Fibroblast of upper back skin (primary cell): Measurements from ENCODE around the gene CFAP77.

Experiments used
- DNase-seq: peaks from one replicate; pipeline ENCODE4 v3.0.0-alpha.2; 2013

CFAP77 gene

DNA sequence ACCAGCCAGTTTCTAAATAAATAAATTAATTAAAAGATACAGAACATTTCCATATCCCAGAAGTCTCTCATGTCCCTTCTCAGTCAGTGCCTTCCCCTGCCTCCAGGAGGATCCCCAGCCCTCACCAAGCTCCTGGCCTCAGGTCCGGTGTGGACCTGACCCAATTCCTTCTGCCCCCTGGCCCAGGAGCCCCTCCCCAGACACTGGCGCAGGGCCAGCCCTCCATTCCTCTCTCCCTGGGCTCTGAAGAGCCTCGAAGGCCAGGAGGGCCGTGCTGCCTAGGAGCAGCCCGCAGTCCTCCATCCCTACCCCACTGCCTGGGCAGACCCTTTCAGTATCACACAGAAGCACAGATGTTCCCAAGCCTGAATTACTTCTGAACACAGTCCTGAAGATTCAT lies 110.6 kb downstream of the CFAP77 start:
- DNase-seq: no peak

DNA sequence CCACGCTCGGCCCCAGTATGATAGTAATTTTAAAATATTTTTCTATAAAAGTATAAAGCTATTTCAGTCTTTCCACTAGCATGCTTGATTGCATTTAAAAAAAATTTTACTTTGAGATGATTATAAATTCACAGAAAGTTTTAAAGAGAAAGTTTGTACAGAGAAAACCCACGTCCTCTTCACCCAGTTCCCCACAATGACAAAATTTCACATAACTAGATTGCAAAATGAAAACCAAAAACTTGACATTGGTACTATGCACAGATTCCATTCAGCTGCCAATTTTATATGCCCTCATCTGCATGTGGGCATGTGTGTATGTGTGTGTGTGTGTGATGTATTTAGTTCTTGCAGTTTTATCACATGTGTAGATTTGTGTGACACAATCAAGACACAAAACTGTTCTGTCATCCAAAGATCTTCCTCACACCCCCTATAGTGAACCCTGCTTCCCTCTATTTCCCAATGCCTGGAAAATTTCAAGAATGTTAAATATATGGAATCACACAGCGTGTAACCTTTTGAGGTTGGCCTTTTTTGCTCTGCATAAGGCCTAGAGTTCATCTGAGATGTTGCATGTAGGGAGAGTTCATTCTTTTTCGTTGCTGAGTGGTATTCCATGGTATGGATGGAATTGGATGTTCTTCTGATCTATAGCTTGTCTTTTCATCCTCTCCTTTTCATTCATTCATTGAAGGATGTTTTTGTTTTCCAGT lies 115.5 kb downstream of the CFAP77 start:
- DNase-seq: no peak

DNA sequence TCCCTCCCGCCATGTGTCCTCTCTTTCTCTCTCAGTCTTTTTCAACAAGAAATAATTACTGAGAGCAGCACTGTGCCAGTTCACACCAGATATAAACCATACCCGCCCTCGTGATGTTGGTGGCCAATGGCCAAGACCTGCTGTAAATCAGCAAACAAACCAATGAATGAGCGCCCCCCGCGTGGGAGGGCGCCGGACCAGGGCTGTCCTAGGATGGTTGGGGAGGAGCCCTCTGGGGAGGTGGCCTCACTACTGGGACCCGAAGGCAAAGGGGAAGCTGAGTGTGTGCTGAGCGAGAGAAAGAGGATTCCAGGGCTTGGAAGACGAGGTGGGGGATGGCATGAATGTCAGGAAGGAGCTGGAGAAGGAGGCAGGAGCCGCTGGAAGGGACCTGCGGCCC lies 121.2 kb downstream of the CFAP77 start:
- DNase-seq: no peak

DNA sequence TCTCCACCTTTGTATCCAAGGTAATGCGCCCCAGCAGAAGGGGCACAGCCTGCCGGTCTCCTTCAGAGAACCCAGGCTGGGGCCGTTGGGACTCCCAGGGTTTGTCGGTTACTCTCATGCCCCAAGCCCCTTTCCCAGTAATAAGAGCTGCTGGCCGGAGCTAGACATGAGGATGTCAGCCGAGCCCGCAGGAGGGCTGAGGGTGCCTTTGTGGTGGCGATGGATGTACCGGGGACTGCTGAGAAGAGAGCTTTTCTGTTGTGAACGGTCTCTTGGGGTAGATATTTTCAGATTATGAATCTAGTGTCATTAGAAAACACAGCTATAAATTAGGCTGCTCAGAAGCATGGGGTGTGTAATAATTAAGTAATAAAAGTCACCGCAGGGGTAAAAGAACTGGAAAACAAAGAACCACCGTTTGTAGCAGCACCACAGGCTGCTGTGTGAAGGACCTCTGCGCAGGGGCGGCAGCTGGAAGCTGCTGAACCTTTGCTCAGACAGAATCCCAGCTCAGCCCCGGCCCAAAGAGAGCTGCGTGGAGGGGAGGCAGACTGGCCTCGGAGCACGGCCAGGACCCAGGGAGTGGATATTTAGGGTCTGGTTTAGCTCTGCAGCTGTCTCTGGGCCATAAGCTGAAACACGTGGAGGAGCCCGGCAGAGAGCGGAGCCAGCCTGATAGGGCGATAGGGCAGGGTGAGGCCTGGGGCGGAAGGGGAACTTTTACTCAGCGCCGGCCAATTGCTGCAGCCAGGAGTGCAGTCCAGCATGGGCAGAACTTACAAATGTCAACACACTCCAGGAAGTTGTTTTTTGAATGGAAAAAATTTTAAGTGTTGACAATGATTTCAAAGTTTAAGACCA lies 121.9 kb downstream of the CFAP77 start:
- DNase-seq: no peak

DNA sequence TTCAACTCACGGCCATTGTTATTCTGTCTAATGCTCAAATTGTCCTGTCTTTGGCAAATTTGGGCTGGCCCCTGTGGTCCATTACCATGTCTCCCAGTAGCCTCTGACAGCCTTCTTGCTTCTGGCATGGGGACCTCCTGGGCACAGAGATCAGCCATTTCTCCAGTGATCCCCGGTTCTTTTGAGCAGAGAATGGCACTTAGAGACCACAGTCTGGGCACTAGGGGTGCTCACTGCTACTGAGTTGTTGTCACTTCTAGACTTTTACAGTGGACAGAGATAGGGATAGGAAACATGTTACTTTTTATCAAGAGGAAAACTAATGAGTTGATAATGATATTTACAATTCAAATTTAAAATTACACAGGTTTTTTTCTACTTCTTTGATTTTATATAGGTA lies 124.8 kb downstream of the CFAP77 start:
- DNase-seq: no peak

DNA sequence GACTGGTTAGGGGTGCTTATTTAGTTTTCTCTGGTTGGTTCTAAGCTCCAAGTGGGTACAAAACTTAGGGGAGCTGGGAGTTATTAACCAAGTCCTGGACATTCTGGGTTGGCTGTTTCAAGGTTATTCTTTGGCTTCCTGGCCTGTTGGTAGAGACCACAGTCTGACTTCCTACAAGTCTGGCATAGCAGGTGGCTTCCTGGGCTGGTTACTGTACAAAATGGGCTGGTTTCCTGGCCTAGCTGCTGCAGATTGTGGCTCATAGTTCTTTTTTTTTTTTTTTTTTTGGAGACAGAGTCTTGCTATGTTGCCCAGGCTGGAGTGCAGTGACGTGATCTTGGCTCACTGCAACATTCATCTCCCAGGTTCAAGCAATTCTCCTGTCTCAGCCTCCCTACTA lies 126.1 kb downstream of the CFAP77 start:
- no peak for DNase-seq

DNA sequence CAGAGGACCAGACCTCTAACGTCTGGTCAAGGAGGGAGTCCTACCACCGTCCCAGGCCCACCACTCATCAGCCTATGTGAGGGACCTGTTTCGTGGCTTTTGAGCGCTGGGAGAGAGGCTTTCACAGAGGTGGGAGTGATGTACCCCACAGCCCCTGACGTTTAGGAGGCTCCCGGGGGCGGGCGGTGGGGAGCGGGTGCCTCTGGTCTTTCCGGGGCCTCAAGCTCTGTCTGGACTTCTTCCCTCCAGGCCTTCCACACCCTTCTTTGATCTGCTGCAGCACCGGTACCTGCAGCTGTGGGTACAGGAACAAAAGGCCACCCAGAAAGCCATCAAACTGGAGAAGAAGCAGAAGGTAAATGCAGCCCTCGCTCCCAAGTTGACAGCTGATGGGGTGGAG lies 127.3 kb downstream of the CFAP77 start:
- no peak for DNase-seq

DNA sequence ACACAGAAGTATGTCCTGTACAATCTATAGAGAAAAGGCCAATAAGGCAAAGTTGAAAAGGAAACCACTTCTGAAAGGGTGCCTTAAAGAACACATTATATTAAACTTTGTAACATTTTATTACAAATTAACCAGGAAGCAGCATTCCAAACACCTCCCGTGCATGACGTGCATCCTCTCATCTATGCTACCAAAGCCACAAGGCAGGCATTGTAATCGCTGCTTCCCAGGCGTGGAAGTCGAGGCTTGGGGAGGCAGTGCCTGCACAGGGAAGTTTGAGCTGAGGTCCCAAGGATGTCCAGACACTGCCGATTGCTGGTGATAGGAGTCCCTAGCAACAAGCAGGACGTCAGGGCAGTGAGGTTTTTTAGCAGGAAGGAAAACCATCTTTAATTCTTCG lies 128.1 kb downstream of the CFAP77 start:
- DNase-seq: no peak

DNA sequence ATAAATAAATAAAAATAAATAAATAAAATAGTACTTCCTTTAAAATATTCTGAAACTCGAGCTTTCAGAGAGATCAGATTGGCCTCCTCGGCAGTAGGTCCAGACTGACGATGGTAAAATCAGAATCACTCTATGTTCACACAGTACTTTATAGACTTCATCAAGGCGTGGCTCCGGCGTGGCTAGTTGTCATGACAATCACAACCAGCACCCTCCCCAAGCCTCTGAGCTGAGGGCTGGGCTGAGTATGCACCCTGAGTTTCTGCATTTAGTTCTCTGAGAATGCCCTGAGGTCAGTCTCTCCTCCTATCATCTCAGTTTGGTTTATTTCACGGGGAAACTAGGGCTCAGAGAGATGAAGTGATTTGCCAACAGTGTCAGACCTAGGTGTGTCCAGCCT lies 129.1 kb downstream of the CFAP77 start:
- no peak for DNase-seq

DNA sequence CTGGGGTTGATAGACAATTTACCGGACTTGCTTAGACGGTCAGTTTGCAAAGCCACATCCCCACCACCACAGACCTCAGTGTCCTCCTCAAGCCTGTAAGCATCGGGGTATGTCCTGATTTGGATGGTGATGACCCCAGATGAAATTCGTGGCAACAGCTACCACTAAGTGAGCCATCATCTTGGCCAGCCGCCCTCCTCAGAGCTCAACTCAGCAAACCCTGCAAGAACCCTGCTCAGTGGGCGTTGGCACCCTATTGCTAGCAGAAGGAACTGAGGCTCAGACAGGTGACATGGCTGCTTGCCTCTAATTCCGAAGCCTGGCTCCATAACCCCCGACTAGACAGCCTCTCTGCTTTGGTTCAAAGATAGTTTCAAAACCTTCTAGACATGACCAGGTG lies 131.0 kb downstream of the CFAP77 start:
- no peak for DNase-seq

DNA sequence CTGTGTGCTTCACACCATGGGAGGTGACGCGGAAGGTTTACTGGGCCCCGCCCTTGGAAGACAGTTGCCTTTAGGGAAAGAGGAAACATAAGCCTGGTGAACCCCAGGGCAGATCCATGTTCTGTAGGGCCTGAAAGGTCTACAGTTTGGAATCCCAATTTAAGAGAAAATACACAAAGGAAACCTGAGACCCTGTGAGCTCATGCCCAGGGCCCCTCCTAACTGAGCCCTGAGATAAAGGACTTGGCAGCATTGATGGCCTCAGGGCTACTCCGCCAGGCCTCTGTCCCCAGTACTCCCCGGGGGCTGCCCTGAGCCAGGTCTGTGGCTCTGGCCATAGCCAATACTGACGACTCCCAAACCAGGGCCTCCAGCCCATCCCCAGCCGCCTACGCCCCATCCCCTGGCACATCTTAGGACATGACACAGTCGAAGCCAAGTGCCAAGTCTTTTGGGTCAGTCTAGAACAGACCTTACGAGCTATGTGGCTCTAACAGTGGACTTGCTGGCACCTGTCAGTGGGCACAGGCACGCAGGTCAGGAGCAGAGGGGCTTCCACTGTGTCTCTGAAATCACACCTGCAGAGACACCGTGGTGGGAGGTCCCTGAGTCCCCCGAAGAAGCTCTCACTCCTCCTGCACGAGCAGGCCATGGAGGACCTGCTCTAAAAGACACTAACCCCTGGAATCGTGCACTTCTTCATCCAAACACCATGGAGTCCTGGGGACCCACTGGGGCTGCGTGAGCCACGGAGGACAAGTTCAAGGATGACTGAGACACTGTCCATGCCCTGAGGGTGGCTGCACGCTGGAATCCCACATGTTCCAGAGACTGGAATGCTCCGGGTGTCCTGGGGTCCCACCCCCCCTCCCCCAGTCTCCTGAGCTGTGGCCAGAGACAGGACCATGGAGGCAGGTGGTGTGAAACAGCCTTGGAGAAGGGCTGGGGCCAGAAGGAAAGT lies 132.1 kb downstream of the CFAP77 start:
- DNase-seq: no peak

DNA sequence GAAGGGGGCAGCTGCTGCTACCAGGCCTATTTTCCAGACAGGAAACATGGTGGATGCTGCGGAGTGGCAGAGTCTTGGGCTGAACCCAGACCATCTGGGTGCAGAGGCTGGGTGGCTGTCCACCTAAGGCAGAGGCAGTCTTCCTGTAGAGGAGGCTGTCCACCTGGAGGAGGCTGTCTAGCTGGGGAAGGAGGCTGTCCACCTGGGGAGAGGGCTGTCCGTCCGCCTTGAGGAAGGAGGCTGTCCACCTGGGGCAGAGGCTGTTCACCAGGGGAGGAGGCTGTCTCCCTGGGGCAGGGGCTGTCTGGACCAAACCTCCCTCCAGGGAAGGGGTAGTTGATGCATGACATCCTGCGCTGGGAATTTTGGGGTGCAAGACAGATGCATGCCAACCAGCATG lies 133.2 kb downstream of the CFAP77 start:
- DNase-seq: no peak

DNA sequence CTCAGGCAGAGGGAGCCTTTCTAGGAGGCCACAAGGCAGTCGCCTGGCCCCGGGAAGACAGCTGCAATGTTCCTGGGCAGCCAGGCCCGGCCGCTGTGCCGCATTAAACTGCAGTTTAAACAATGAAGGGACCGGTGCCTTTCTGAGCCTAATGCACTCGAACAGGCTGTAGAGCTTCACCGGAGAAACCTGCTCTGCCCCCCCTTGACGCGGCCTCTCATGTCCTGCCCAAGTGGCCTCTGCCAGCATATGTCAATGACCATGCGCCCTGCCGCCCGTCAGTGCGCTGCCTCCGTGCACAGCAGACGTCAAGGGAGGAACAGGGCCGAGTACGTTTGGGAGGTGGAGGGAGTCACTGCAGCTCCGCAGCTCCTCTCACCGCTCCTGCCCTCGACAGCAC lies 133.9 kb downstream of the CFAP77 start:
- DNase-seq: no peak

DNA sequence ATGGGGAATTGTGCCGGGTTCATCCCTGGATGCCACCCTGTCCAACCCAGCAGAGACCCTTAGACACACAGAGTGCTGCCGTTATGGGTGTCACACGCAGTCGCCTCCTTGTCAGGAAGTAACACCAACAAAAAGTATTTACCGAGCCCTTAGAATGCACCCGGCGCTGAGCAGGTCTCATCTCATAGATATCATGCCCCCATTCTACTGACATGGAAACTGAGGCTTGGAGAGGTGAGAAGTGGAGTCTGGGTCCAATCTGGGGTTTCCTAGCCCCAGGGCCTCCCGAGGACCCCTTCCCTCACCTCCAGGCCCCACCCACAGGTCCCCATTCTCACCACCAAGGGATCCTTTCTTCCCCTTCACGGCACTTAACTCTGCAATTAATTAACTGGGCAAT lies 135.6 kb downstream of the CFAP77 start:
- DNase-seq: no peak

DNA sequence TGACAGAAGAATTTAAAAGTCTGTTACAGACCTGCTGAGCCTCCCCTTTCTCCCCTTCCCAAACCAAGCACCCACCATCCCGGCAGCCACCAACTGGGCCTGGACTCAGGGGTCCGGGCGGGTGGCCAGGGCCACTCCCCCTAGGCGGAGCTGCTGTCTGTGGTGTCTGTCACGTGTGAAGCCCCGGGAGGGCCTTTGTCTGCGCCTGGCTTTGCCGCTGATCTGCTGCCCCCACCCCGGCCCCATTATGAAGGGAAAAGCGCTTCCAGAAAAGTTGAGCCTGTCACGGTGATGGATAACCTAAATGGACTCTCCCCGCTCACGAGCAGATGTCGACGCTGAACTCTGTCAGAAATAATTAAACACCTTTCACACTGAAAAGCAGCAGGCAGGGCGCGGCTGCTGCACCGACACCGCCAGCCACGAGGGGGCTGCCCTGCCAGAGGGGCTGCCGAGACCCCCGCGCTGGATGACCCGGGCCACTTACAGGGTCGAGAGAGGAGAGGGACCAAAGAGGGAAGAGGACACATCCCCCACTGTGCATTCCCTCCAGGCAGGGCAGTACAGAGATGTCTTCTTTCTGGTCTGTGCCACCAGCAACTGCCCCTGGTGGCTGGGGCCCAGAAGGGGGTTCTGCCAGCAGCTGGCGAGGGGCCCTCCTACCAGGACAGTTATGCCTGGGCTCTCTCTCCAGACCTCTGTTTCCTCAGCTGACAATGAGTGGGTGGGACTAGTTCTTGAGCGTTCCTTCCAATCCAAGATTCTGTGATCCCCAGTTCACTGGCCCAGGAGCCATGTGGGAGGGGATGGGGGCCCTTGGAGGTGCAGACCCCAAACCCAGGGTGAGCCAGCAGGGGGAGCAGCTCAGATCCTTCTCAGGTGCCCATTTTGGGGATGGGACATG lies 136.4 kb downstream of the CFAP77 start:
- DNase-seq: peak; percentile 48

DNA sequence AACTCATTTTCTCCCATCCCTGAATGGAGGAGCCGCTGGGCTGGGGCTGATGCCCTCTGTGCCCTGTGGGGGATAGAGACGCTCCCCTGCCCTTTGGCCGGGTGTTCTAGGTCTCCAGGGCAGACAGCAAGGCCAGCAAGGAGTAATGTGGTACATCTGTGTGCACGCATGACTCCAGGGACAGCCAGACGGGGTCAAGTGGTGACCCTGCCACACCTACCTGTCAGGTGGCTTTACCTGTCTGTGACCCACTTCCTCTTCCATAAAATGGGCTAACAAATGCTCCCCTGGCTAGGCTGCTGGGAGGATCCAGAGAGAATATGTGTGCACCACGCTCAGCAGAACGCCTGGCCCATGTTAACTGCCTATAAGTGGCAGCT lies 137.0 kb downstream of the CFAP77 start:
- DNase-seq: no peak

DNA sequence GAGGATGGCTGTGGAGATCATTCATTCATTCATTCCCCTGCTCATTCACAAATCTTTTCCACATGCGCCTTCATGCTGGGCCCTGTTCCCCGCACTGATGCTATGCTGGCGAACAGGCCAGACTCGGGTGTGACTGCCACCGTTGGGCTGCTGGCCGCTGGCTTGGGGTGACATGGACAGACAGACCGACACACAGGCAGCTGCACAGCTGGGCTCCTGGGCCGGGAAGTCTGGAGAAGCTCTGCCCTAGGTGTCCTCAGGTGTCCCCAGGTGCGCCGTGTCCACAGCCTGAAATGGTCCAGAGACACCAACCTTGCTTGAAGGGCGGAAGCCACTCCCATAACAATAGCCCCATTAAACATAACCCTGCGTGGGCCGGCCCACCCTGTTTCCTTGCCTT lies 137.4 kb downstream of the CFAP77 start:
- no peak for DNase-seq

DNA sequence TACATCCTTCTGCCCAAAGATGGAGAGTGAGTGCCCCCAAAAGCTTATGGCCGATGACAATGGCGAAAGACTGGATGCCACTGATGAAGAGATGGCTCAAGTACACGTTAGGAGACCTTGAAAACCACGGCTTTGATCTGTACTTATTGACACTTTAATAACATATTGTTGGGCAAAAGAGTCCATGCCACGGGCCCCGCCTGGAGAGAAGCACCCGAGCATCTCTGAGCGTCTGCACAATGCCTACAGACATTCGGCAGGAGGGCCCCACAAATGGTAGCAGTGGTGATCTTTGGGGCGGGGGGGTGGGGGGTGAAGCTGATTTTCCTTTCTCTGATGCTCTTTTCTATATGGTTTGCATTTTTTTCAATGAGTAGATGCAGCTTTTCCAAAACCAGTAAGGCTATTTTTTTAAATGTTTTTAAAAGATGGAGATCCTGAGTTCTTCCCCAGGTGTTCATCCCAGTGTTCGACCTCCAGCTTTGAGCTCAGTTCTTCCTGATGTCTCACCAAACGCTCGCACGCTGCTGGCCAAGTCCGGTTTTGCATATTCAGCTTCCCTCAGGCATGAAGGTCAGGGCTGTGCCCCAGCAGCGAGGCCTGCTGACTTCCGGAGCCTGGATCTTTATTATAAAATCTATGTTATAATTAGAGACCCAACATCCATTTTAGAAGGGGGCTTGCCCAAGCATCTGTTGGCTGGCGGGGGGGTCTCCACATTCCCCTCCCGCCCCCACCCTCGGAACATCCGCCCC lies 138.1 kb downstream of the CFAP77 start:
- DNase-seq: no peak

DNA sequence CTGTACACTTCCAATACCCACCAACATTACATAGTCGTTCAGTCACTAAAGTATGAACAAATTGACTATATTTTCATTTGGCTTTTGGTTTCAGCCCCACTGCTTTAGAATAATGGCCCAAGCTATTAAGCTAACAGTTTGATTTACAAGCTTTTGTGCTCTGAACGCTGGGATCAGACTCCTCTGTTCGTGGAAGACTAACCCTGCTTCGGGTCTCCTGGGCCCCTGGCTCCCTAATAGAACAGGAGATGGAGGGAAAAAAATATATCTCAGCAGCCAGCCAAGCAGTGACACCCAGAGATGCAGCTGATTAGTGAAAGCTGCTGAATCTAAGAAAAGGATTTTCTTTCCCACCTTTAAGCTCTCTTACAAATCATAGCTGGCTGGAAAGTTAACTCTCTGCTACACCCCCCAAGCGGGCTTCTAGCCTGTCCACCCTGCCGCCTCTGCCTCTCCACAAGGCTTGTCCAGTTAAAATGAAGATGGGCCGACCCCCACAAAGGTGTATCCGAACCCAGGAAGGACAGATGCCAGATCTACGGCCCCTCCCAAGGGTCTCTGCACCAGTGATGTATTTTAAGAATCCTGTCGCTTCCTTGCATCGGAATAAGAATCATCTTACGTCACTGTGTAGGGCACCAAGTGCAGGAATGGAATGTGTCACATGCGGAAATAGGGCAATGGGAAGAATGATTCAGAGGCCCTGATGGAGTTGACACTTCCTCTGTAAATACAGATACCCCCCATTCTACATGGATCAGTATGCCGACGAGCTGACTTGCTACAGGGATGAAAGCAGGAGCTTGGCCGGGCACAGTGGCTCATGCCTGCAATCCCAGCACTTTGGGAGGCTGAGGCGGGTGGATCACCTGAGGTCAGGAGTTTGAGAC lies 139.0 kb downstream of the CFAP77 start:
- peak; percentile 10 for DNase-seq

DNA sequence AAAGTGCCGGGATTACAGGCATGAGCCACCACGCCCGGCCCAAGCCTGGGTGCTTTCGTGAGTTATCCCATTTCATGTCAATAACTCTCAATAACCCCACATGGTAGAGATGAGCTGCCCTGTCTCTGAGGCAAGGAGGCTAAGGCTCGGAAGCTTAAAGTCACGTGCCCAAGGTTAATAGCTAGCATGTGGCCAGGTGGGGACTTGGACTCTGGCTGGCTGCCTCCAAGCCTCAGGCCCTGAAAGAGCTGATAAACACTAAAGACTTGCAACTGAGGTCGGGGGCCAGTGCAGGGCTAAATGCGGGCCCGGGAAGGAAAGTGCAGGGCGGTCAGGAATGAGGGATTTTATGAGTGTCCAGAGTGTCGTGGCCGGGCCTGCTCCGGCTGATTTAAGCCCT lies 141.5 kb downstream of the CFAP77 start:
- DNase-seq: no peak
